Kidney epithelial cell (primary cell): Measurements from ENCODE around the gene ATP13A1. TPM values are rescaled to one million over a fixed set of nuclear protein-coding genes. Genes with fewer than 3 reads are reported as not detected.

Experiments
- DNase-seq: peaks from one replicate; pipeline ENCODE4 v3.0.0-alpha.2; 2010; ENCODE audit warnings: low read depth
- H3K27me3 ChIP-seq: 2 replicates; pipeline ENCODE4 v1.6.0; 2011; ENCODE audit warnings: low read length; ENCODE audit not compliant: control insufficient read depth, insufficient read depth
- H3K36me3 ChIP-seq: 2 replicates; pipeline ENCODE4 v1.5.1; 2011; ENCODE audit warnings: low read length; ENCODE audit not compliant: control insufficient read depth, insufficient read depth
- H3K4me3 ChIP-seq: 2 replicates; pipeline ENCODE4 v1.5.1; 2011; ENCODE audit warnings: low read depth, mild to moderate bottlenecking, control low read depth, low read length
- total RNA-seq: library from RNA; depleted of rRNA; stranded (reverse); fragments of >200 nt; gene quantifications from 2 replicates; pipeline ENCODE4 v1.2.3, GENCODE V29; 2015
- TF ChIP-seq, protein P1 (sequence below): IDR thresholded peaks from 2 replicates; pipeline ENCODE4 v1.5.1; 2011; ENCODE audit warnings: mild to moderate bottlenecking, moderate library complexity, low read length, control low read depth, inconsistent platforms; ENCODE audit not compliant: insufficient read depth, poor library complexity, severe bottlenecking

Gene ATP13A1
- total RNA-seq, 1 donor from 2014 or later = 76.9 TPM

DNA sequence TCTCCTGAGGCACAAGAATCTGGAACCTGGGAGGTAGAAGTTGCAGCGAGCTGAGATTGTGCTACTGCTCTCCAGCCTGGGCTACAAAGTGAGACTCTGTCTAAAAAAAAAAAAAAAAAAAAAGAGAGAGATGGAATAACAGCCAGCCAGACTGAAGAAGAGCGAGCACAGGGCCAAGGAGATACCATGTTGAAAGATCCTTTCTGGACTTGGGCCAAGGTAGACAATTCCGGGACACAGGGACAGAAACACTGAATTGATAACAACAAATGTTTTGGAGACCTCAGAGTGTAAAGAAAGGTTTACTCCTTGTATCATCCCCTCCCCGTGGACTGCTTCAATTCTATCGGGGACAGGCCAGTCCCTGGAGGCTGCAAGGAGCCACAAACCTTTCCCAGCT, 40.1 kb downstream of the ATP13A1 start:
- no peaks in the 10 kb centered on the region for H3K27me3 ChIP-seq
- H3K36me3 ChIP-seq = no peaks in the 10 kb centered on the region
- no peak overlapping the region for H3K4me3 ChIP-seq
- TF ChIP-seq, protein P1, sequence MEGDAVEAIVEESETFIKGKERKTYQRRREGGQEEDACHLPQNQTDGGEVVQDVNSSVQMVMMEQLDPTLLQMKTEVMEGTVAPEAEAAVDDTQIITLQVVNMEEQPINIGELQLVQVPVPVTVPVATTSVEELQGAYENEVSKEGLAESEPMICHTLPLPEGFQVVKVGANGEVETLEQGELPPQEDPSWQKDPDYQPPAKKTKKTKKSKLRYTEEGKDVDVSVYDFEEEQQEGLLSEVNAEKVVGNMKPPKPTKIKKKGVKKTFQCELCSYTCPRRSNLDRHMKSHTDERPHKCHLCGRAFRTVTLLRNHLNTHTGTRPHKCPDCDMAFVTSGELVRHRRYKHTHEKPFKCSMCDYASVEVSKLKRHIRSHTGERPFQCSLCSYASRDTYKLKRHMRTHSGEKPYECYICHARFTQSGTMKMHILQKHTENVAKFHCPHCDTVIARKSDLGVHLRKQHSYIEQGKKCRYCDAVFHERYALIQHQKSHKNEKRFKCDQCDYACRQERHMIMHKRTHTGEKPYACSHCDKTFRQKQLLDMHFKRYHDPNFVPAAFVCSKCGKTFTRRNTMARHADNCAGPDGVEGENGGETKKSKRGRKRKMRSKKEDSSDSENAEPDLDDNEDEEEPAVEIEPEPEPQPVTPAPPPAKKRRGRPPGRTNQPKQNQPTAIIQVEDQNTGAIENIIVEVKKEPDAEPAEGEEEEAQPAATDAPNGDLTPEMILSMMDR = no peak
- DNase-seq = no peak

DNA sequence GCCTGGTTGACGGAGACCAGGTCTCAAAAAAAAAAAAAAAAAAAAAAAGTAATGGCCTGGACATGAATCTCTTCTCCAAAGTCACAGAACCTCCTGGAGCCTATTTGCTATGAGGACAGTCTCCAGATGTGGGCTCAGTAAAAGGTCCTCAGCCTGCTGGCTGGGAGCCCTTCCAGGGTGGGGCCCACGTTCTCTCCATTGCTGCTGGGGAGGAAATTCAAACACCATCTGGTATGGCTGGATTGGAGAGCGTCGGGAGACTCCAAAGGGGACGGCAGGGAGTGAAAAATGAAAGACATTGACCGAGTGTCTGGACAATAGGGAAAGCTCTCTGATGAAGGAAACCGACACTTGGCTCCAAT, 43.6 kb downstream of the ATP13A1 start:
- Histone ChIP-seq H3K4me3 (no peak overlapping the region), H3K27me3 (no peaks in the 10 kb centered on the region), H3K36me3 (no peaks in the 10 kb centered on the region)
- no peak for DNase-seq
- TF ChIP-seq, protein P1 = no peak

DNA sequence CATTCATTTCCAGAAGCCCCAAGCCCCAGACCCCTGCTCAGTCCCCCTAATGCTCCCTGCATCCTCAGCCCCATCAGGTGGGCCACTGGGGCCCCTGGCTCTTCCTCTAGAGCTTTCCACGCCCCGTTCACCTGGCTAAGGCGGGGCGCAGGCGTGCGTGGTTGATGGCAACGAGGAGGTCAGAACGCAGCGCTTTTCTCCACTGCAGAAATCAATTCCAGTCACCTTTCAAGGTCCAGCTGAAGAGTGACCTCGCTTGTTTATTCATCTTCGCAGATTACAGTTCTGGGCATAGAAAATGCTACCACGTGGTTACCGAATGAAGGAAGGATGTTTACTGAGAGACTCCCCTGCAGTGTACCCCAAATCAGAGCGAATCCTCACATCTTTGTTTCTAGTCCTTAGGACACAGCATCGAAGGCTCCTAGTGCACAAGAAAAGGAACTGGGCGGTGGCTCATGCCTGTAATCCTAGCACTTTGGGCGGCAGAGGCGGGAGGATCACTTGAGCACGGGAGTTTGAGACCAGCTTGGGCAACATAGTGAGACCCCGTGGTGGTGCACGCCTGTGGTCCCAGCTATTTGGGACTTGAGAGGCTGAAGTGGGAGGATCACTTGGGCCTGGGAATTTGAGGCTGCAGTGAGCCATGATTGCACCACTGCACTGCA, 44.2 kb downstream of the ATP13A1 start:
- no peak overlapping the region for H3K4me3 ChIP-seq
- DNase-seq = no peak
- H3K36me3 ChIP-seq = no peaks in the 10 kb centered on the region
- H3K27me3 ChIP-seq = no peaks in the 10 kb centered on the region
- TF ChIP-seq, protein P1 = no peak

DNA sequence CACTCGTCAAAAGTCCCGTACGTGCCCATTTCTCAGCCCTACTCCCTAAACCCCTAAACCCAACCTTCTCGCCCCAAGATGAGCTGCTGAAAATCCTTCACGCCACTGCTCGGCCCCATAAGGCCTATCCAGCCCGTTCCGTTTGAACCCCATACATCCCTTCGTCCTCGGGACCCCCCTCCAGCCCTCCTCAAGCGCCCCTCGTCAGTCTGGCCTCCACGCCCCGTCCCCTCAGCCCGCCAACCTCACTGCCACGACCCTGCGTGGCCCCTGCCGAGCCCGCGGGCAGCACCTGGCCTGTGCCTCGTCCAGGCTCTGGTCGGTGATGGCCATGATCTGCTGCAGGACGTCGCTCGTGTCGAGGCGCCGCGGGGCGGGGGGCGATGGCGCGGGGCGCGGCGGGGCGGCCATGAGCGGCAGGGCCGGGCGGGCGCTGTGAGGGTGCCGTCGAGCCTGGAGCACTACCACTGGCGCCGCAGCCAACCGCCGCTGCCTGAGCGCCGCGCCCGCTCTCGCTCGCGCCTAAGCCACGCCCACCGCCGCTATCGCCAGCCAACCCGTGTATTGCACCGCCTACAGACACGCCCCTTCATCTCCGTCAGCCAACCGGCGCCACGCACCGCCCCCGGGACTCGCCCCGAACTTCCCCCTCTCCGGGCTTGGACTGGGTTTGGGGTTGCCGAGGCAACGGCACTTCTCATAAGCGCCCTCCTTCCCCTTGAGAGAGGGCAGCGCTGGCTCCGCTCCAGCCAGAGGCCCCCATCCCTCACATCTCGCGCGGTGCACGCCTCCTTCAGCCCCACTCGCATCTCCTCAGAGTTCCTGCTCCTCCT, 45.0 kb downstream of the ATP13A1 start, which contains the start of gene PBX4:
Gene PBX4, minus strand, starts transcription at position 469 of the 833 bp plus-strand sequence. Its CDS starts 58 bp downstream, at position 411.
- Histone ChIP-seq H3K27me3 (no peaks in the 10 kb centered on the region), H3K36me3 (no peaks in the 10 kb centered on the region), H3K4me3 (peak within 1 kb of the TSS; percentile 44)
- DNase-seq = no peak
- TF ChIP-seq, protein P1 = no peak

DNA sequence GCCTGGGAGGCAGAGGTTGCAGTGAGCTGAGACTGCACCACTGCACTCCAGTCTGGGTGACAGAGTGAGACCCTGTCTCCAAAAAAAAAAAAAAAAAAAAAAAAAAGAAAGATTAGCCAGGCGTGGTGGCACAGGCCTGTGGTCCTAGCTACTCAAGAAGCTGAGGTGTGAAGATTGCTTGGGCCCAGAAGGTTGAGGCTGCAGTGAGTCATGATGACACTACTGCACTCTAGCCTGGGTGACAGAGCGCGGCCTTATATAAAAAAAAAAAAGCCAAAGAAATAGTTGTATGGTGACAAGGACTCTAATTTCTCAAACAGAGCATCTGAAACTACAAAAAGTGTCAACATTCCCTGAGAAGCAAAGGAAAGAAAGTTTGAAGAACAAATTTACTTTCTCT, 48.4 kb downstream of the ATP13A1 start:
- no peaks in the 10 kb centered on the region for H3K27me3 ChIP-seq
- DNase-seq = no peak
- no peak overlapping the region for H3K4me3 ChIP-seq
- TF ChIP-seq, protein P1 = no peak
- no peaks in the 10 kb centered on the region for H3K36me3 ChIP-seq
